K562 treated with DMSO at 1 percent for 48 hours (cell line): ENCODE measurements around the gene GPR52. TPM values are rescaled to one million over a fixed set of nuclear protein-coding genes. Genes with fewer than 3 reads are reported as not detected.

ENCODE experiments used
- total RNA-seq: library from RNA; unstranded; fragments of 300-600 nt; gene quantifications from 2 replicates; pipeline ENCODE4 v1.2.3, GENCODE V29; 2022; ENCODE audit warnings: low replicate concordance; ENCODE audit errors: extremely low read depth

Gene GPR52, protein sequence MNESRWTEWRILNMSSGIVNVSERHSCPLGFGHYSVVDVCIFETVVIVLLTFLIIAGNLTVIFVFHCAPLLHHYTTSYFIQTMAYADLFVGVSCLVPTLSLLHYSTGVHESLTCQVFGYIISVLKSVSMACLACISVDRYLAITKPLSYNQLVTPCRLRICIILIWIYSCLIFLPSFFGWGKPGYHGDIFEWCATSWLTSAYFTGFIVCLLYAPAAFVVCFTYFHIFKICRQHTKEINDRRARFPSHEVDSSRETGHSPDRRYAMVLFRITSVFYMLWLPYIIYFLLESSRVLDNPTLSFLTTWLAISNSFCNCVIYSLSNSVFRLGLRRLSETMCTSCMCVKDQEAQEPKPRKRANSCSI
- not detected in 2 replicates for total RNA-seq

DNA sequence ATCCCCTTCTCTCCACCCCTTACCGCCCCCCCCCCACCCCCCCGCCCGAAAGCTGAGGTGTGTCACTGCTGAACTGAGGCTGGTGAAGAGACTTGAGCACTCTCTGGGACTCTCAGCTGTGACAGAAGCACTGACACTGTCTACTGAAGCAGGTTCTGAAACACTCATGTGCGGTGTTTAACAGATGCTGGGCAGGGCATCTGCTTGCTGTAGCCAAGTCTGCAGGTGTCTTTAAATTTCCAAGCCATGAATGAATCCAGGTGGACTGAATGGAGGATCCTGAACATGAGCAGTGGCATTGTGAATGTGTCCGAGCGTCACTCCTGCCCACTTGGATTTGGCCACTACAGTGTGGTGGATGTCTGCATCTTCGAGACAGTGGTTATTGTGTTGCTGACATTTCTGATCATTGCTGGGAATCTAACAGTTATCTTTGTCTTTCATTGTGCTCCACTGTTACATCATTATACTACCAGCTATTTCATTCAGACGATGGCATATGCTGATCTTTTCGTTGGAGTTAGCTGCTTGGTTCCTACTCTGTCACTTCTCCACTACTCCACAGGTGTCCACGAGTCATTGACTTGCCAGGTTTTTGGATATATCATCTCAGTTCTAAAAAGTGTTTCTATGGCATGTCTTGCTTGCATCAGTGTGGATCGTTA, at the start of gene GPR52:
GPR52 (plus strand) TSS at position 99 of the 665 bp plus-strand sequence; CDS start at position 247, 148 bp downstream.

